ENCODE results near the gene DNAJC3. TPM values are rescaled to one million over a fixed set of nuclear protein-coding genes. Genes with fewer than 3 reads are reported as not detected.

The DNAJC3 gene
- total and polyA plus RNA-seq, 2 experiments from 2014 or later, result 19.5 to 27.5 TPM

DNA sequence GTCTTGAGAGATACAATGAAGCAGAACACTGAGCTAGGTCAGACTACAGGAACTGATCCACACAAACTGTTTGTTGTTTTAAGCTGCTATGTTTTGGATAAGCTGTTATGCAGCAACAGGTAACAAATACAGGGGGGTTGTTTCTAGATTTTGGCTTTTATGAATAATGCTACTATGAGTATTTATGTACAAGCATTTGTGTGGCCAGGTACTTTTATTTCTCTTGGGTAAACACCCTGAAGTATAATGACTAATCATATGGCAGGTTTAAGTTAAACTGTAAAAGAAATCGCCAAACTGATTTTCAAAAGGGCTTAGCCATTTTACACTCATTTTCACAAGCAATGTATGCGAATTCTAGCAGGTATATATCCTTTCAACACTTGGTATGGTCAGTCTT, 166.0 kb downstream of the DNAJC3 start:
- Histone ChIP-seq H3K9me2 (ENCODE audit: insufficient read depth) (no peaks in the 10 kb centered on the region; the same call in 1 of the 2 replicates), H3K79me2 (replicated peaks; ENCODE audit: insufficient read depth) (no peaks in the 10 kb centered on the region), H3K27ac (ENCODE audit: low read depth) (no peak overlapping the region), H3K36me3 (ENCODE audit: insufficient read depth) (peaks cover 4% of the 10 kb centered on the region; the same call in 1 of the 2 replicates), H3K27me3 (ENCODE audit: insufficient read depth) (no peaks in the 10 kb centered on the region), H3K4me1 (ENCODE audit: insufficient read depth) (no peaks in the 10 kb centered on the region), H3F3A (replicated peaks; ENCODE audit: low read depth) (no peaks in the 10 kb centered on the region), H4K20me1 (replicated peaks; ENCODE audit: insufficient read depth) (no peaks in the 10 kb centered on the region), H3K4me3 (no peak overlapping the region), H3K4me2 (no peak overlapping the region), H2AFZ (no peak overlapping the region)
- Mint-ChIP-seq H3K4me3 (no peak overlapping the region), H3K9me3 (peaks cover 48% of the 10 kb centered on the region), H3K27ac (no peak overlapping the region), H3K4me1 (no peaks in the 10 kb centered on the region), H3K36me3 (ENCODE audit: low read depth) (peaks cover 62% of the 10 kb centered on the region), H3K27me3 (ENCODE audit: insufficient read depth, low read depth, poor library complexity) (peaks cover 2% of the 10 kb centered on the region)
- DNase-seq (ENCODE audit: low spot score), result no peak
- TF ChIP-seq EZH2 (IDR thresholded peaks at IDR 0.05; ENCODE audit: low read depth, unreplicated experiment) (no peak), JUNB (IDR thresholded peaks at IDR 0.05; ENCODE audit: unreplicated experiment) (no peak), ETS1 (IDR thresholded peaks at IDR 0.05) (no peak), ZNF114 (CRISPR knock-in tag; IDR thresholded peaks at IDR 0.05) (no peak), STAT1 (IDR thresholded peaks at IDR 0.05; ENCODE audit: unreplicated experiment) (no peak)
- TF ChIP-seq, protein P1, sequence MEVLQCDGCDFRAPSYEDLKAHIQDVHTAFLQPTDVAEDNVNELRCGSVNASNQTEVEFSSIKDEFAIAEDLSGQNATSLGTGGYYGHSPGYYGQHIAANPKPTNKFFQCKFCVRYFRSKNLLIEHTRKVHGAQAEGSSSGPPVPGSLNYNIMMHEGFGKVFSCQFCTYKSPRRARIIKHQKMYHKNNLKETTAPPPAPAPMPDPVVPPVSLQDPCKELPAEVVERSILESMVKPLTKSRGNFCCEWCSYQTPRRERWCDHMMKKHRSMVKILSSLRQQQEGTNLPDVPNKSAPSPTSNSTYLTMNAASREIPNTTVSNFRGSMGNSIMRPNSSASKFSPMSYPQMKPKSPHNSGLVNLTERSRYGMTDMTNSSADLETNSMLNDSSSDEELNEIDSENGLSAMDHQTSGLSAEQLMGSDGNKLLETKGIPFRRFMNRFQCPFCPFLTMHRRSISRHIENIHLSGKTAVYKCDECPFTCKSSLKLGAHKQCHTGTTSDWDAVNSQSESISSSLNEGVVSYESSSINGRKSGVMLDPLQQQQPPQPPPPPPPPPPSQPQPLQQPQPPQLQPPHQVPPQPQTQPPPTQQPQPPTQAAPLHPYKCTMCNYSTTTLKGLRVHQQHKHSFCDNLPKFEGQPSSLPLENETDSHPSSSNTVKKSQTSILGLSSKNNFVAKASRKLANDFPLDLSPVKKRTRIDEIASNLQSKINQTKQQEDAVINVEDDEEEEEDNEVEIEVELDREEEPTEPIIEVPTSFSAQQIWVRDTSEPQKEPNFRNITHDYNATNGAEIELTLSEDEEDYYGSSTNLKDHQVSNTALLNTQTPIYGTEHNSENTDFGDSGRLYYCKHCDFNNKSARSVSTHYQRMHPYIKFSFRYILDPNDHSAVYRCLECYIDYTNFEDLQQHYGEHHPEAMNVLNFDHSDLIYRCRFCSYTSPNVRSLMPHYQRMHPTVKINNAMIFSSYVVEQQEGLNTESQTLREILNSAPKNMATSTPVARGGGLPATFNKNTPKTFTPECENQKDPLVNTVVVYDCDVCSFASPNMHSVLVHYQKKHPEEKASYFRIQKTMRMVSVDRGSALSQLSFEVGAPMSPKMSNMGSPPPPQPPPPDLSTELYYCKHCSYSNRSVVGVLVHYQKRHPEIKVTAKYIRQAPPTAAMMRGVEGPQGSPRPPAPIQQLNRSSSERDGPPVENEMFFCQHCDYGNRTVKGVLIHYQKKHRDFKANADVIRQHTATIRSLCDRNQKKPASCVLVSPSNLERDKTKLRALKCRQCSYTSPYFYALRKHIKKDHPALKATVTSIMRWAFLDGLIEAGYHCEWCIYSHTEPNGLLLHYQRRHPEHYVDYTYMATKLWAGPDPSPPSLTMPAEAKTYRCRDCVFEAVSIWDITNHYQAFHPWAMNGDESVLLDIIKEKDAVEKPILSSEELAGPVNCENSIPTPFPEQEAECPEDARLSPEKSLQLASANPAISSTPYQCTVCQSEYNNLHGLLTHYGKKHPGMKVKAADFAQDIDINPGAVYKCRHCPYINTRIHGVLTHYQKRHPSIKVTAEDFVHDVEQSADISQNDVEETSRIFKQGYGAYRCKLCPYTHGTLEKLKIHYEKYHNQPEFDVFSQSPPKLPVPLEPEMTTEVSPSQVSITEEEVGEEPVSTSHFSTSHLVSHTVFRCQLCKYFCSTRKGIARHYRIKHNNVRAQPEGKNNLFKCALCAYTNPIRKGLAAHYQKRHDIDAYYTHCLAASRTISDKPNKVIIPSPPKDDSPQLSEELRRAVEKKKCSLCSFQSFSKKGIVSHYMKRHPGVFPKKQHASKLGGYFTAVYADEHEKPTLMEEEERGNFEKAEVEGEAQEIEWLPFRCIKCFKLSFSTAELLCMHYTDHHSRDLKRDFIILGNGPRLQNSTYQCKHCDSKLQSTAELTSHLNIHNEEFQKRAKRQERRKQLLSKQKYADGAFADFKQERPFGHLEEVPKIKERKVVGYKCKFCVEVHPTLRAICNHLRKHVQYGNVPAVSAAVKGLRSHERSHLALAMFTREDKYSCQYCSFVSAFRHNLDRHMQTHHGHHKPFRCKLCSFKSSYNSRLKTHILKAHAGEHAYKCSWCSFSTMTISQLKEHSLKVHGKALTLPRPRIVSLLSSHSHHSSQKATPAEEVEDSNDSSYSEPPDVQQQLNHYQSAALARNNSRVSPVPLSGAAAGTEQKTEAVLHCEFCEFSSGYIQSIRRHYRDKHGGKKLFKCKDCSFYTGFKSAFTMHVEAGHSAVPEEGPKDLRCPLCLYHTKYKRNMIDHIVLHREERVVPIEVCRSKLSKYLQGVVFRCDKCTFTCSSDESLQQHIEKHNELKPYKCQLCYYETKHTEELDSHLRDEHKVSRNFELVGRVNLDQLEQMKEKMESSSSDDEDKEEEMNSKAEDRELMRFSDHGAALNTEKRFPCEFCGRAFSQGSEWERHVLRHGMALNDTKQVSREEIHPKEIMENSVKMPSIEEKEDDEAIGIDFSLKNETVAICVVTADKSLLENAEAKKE (CRISPR knock-in tag; IDR thresholded peaks at IDR 0.05), result no peak
- ATAC-seq, result no peak

Small RNA genes lying within 50 kb of the gene (small RNA-seq; reads per million reads assigned to genes)
- not detected for gene HMGN1P24 (ENCODE audit: low replicate concordance)

Other genes starting within 250 kb of the DNAJC3 start
- gene CLDN10, start 124.4 kb upstream of the DNAJC3 start, total RNA-seq (2014; rRNA removed; shearing (Covaris generic)), result 34.7 and 35.7 TPM in 2 replicates
- 65.9 and 69.1 TPM in 2 replicates for gene CLDN10, start 124.4 kb upstream of the DNAJC3 start, polyA plus RNA-seq (2016; fragmentation: Nextera tagmentation; extraction: Ambion mirVana)
- 22.6 and 24.2 TPM in 2 replicates for gene DZIP1, start 32.4 kb upstream of the DNAJC3 start, total RNA-seq (2014; rRNA removed; shearing (Covaris generic))
- 10.6 and 11.2 TPM in 2 replicates for gene DZIP1, start 32.4 kb upstream of the DNAJC3 start, polyA plus RNA-seq (2016; fragmentation: Nextera tagmentation; extraction: Ambion mirVana)

Data from GM23338 (cell line).